ENCODE data around the gene DHX57.
"Not testable (repeated sequence)": the region's sequence is repeated elsewhere in the genome, so short reads cannot be mapped to it uniquely, and the experiment has no call there.

DHX57 gene

DNA sequence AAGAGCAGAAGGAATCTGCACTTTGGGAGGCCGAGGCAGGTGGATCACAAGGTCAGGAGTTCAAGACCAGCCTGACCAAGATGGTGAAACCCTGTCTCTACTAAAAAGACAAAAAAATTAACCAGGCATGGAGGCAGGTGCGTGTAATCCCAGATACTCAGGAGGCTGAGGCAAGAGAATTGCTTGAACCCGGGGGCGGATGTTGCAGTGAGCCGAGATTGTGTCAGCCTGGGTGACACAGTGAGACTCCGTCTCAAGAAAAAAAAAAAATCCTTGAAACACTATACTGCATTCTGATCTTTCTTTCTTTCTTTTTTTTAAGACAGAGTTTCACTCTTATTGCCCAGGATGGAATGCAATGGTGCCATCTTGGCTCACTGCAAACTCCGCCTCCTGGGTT is 80.7 kb downstream of the DHX57 start:
- DNase-seq (ENCODE audit: low read depth, low spot score), result not testable (repeated sequence)

DNA sequence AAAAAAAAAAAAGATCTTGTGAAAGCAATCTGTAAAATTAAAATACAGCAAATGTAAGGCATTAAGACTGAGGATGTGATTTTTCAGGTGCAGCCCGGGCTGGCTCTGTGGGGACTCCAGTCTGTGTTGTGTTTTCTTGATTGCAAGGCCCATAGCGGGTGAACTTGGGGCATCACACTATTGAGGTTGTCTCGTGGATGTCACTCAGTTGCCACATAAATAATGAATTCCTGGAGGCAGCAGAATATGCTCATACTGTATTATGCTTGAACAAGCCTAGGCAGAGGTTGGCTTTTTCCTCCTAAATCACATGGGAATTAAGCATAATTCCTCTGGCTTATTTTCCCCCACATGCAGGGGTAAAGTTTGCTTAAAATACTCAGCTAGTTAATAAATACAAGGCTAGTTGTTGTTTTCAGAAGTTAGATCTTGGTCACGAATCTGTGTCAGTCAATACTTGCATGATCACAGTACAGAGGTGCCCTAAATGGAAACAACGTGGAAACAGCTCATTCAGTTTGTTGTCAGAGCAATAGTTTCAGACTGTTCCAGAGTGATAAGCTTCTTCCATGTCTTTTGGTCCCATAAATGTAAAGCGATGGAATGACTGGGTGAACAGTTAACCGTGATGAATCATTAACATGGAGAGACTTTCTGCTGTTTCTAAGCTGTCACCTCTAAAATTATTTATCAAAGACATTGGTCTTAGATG is 81.3 kb downstream of the DHX57 start:
- no peak for DNase-seq (ENCODE audit: low read depth, low spot score)

DNA sequence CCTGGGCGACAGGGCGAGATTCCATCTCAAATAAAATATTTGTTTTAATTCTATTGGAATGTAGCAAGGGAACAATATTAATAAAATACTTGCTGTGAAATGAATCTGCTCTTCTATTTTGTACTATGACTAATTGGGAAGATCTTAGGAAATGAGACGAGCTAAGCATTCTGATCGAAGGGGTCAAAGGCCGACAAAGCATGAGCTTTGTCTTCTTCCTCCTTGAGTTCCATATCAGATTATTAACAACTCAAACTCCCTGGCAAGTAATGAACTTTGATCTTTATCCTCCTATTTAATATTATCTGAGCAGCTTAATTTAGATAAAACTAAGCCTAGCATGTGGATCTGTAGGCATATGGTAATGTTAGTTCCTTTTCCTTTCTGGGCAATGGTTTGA is 82.2 kb downstream of the DHX57 start:
- DNase-seq (ENCODE audit: low read depth, low spot score), result no peak

DNA sequence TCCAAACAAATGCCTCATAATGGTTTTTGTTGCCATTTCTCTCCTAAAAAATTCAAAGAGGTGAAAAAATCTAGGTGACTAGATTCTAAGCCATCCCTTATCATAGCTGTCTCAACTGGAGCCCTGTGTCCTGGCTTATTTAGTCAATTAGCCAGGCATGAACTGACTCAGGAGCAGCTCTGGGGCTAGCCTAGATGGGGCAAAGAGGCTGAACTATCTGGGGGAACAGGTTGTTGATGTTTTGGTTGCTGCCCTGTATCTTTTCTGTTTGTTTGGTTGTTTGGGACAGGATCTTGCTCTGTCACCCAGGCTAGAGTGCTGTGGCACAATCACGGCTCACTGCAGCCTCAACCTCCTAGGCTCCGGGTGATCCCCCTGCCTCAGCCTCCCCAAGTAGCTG is 83.0 kb downstream of the DHX57 start:
- no peak for DNase-seq (ENCODE audit: low read depth, low spot score)

DNA sequence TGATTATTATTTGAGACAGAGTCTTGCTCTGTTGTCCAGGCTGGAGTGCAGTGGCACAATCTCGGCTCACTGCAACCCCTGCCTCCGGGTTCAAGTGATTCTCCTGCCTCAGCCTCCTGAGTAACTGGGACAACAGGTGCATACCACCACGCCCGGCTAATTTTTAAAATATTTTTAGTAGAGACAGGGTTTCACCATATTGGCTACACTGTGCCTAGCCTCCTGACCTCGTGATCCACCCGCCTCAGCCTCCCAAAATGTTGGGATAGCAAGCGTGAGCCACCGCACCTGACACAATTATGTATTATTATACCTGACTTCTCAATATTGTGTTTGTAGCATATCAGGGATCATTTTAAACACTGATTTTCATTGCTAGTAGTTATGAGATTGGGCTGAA is 83.4 kb downstream of the DHX57 start:
- not testable (repeated sequence) for DNase-seq (ENCODE audit: low read depth, low spot score)

DNA sequence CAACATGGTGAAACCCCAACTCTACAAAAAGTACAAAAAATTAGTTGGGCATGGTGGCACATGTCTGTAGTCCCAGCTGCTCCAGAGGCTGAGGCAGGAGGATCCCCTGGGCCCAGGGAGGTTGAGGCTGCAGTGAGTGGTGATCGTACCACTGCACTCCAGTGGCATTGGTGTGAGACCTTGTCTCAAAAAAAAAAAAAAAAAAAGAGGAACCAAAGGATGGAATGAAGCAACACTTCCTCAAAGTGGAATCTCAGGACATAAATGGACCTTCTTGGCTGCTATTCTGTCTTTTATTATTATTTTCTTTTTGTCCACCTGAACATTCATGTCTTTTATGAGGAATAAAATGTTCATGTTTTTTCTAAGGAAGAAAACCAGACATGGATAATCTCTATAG is 84.0 kb downstream of the DHX57 start:
- no peak for DNase-seq (ENCODE audit: low read depth, low spot score)

DNA sequence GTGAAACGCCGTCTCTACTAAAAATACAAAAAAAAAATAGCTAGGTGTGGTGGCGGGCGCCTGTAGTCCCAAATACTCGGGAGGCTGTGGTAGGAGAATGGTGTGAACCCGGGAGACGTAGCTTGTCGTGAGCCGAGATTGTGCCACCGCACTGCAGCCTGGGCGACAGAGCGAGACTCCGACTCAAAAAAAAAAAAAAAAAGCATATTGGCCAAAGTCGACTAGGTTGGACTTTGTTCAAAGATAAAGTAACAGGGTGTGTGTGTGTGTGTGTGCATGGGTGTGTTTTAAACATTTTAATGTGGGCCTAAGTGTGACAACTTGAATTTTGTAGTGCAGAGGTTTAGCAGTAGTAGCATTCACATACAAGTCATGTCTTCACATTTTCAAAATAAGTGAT is 86.0 kb downstream of the DHX57 start:
- DNase-seq (ENCODE audit: low read depth, low spot score), result no peak

DNA sequence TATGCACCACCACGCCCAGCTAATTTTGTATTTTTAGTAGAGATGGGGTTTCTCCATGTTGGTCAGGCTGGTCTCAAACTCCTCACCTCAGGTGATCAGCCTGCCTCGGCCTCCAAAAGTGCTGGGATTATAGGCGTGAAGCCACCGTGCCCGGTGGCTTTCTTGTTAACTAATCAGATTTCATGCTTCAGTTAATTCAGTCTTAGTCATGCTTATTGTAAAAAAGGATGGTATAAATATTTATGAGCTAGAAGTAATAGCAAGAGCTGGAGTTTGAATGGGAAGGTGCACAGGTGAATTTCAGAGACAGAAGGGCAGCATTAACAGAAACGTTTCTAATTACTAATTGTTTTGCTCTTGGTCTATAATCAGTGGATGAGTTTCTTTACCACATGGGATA is 87.4 kb downstream of the DHX57 start:
- DNase-seq (ENCODE audit: low read depth, low spot score), result no peak

DNA sequence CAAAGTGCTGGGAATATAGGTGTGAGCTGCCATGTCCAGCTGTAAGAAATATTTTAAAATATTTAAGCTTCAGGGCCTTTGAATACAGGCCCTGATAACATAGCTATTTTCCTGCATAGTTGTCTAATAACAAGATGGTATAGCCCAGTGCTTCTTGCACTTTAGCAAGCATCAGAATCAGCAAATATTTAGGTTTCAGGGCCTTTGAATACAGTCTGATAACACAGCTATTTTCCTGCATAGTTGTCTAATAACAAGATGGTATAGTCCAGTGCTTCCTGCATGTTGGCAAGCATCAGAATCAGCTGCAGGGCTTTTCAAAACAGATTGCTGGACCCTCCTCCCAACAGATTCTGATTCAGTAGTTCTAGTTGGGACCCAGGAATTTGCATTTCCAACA is 92.1 kb downstream of the DHX57 start:
- DNase-seq (ENCODE audit: low read depth, low spot score), result no peak

DNA sequence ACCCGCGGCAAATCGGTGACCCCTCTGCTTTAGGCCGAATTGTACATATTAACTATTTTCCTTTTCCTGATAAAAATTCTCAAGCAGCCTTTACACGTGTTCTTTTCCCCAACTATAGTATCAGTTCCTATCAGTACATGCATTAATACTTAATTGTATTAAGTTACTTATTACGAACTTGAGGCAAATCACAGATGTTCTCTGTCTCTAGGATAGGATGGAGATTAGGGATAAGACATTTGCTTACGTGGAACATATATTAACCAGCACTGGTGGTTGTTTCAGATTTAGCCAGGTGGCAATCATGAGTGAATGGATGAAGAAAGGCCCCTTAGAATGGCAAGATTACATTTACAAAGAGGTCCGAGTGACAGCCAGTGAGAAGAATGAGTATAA is 97.0 kb downstream of the DHX57 start:
- no peak for DNase-seq (ENCODE audit: low read depth, low spot score)

DNA sequence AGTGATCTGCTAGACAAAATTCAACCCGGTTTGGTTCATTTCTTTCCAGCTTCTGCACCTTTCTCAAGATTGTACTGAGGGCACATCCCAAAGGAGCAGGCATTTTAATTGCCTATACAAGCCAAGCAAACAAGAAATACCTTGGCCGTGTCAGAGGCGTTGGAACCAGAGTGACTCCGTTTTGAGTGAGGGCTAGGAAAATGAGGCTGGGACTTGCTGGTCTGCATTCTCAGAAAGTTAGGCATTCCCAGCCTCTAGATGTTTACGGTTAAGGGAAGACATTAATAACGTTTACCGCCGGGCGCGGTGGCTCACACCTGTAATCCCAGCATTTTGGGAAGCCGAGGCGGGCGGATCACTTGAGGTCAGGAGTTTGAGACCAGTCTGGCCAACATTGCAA is 99.2 kb downstream of the DHX57 start:
- DNase-seq (ENCODE audit: low read depth, low spot score), result no peak

DNA sequence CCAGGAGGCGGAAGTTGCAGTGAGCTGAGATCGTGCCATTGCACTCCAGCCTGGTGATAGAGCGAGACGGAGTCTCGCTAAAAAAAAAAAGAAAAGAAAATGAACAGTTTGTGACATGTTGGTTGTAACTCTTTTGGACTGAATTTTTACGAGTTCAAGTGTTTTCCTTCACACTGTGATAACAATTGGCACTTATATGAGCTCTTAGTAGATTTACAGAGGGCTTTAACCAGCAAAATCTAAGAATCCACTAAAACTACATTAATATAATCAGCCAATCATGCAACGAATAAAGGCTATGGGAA is 99.9 kb downstream of the DHX57 start:
- no peak for DNase-seq (ENCODE audit: low read depth, low spot score)

DNA sequence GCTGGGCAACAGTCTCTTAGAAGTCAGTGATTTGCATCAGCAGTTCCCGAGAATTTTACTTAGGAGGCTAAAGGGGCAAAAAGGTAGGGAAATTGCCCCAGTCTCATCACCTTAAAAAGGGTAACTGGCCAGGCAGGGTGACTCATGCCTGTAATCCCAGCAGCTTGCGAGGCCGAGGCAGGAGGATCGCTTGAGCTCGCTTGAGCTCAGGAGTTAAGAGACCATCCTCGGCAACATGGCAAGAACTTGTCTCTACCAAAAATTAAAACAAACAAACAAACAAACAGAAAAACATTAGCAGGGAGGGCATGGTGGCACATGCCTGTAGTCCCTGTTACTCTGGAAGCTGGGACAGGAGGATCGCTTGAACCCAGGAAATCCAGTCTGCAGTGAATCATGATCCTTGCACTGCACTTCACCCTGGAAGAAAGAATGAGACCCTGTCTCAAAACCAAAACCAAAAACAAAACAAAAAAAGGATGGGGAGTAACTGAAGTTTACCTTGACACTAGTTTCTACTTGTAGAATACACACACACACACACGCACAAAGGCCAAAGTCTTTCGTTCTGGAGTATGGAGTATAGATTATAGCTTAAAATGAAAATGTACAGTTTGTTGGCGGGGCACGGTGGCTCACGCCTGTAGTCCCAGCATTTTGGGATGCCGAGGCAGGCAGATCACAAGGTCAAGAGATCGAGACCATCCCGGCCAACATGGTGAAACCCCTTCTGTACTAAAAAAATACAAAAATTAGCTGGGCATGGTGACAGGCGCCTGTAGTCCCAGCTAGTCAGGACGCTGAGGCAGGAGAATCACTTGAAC is 100.4 kb downstream of the DHX57 start:
- DNase-seq (ENCODE audit: low read depth, low spot score), result no peak

DNA sequence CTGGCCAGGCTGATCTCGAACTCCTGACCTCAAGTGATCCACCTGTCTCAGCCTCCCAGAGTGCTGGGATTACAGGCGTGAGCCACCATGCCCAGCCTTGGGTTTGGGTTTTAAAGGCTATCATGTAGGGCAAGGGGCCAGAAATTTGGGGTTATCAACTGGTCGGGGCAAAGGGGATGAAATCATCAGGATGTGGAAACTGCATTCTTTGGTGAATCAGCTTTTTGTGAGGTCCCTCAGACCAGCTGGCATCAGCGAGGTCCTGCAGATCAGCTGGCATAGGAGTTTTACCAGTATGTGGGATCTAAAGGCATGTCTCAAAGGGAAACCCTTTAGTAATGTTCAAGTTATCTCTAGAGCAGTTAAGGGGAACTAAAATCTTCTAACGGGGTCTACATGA is 104.1 kb downstream of the DHX57 start:
- no peak for DNase-seq (ENCODE audit: low read depth, low spot score)

DNA sequence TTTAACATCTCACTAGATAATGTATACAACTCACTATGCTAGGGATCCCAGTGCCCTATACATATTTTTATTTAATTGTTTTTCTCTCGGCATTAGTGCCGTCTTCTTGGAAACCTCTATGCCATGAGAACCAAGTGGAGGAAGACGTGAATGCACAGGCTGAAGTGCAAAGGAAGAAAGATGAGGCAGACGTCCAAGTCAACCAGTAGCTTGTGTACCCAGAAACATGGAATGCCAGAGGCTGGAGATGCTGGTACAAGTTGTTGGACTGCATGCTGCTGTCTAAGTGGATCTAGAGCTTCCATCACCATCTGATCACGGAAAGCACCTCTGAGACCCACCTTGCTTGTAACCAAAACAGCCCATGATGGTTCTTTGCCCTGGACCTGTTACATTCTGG is 110.2 kb downstream of the DHX57 start:
- no peak for DNase-seq (ENCODE audit: low read depth, low spot score)

DNA sequence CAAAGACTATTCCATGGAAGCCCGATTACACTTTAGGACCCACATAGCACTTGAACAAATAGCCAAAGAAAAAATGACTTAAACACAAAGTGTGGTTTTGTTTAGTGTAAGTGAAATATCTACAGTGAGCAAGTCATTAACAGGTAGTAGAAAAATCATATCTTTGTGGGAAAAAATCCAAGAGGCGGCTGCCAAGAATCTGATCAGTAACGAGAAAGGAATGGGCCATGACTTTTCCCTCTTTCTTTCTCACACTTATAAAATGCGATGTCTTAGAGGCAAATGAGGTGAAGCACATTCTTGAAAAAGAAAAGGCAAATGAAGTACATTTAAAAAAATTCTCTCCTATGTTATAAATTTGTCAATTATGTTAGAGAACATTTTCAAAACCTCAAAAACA is 110.6 kb downstream of the DHX57 start:
- DNase-seq (ENCODE audit: low read depth, low spot score), result no peak

DNA sequence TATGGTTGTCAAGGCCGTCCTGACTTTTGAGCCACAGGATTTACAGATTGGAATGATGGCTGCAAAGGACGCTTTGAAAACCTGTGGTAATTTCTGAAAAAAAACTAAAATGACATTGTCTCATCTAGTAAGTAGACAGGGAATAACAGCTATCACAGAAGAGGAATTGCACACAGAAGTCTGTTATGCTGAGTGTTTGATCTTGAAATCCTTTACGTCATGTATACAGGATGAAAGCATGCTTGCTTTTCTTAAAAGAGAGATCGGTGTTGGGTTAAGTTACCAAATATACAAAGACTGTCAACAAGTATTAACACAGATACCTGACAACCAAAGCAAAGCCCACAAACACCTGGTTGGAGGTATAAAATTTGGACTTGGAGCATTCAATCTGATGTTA is 112.0 kb downstream of the DHX57 start:
- DNase-seq (ENCODE audit: low read depth, low spot score), result no peak

DNA sequence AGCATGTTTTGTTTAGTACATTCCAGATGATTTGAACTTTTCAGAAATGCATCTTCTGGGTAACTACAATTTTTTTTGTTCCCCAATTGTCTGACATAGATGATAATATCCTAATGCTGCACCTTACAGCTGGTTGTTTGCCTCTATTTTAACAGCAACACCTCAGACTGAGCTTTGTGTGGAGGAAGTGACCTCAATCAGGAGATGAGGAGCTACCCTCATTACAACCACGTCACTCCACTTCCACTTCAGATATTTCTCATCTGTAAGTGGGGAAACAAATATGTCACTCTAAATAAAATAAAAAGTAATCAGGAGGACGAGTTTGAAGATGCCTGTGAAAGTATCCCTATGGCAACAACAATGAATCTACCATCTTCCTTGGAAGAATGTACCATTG is 112.5 kb downstream of the DHX57 start:
- no peak for DNase-seq (ENCODE audit: low read depth, low spot score)

DNA sequence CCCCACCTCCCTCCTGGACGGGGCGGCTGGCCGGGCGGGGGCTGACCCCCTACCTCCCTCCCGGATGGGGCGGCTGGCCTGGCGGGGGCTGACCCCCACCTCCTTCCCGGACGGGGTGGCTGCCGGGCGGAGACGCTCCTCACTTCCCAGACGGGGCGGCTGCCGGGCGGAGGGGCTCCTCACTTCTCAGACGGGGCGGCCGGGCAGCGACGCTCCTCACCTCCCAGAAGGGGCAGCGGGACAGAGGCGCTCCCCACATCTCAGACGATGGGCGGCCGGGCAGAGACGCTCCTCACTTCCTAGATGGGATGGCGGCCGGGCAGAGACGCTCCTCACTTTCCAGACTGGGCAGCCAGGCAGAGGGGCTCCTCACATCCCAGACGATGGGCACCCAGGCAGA is 119.8 kb downstream of the DHX57 start:
- DNase-seq (ENCODE audit: low read depth, low spot score), result not testable (repeated sequence)

DNA sequence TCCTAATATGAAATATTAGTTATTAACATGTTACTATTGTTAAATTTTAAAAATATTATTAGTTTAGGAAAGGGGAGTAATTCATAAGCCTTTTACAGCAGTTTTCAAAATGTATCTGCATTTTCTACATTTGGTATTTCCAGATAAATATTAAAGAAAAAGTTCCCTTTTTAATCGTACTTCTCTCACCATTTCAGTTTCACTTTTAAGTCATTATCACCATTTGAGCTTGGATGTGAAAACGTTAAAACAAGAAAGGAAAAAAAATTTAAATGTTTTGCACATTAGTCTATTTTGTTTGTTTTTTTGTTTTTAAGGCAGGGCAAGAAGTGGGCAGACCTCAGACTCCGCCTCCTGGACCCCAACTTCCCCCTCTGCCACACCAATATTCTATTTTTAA is 121.2 kb downstream of the DHX57 start:
- DNase-seq (ENCODE audit: low read depth, low spot score), result no peak

DNA sequence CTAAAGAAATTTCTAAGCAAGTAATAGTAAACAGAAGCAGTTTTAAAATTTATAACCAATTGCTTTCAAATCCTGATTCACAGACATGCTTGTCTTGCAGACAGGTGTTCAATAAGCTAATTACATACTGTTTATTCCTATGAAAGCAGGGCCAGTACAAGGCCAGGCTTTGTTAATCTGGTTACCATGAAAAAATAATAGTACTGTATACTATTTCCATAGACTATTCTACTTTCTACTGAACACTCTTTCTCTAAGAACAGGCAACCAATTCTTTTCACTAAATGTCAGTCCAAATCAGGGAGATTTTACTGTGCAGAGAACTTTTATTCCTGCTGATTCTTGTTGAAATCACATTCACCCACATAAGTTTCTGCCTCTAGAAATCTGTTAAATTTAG is 121.7 kb downstream of the DHX57 start:
- DNase-seq (ENCODE audit: low read depth, low spot score), result no peak

DNA sequence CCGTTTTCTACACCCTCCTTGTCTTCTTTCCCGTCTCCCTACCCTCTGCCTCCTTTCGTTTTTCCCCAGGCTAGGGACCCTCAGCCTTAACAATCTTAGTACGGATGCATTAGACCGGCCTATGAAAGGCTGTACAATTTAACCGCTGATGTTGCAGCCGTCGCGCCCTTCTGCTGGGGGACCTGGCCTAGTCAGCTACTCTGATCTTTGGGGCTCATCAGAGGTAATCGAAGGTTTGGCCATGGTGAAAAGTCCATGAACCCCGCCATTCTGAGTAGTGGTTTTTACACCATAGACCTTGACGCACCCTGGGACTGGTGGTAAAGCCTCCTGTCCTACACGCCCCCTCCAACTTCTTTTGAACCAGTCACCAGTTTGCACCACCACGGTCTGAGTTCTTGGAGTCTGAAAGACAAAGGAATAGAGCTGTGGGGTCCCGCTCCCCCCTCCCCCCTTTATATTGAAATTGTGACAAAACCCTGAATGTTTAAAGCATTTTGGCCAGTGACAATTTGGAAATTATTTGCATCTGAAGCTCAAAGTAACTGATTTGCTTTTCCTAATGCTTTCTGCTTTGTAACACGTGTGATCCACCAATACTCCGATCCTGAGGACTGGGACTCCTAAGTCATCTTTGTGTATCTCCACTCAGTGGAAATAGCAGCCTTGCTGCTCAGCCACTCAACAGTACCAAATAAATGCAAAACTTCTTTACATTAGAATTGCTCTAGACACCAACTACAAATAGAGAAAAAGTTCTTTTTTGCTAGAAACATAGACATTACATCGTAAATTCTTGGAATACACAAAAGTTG is 123.9 kb downstream of the DHX57 start:
- DNase-seq (ENCODE audit: low read depth, low spot score), result no peak
